Erythroblast (primary cell): ENCODE results near the gene CDKN2AIPNL.

Experiments used
- DNase-seq, 2 experiments: peaks; one replicate each; lab custom pipeline; 2025; lab: John Stamatoyannopoulos, UW
- GATA1 ChIP-seq: IDR thresholded peaks from 2 replicates; pipeline ENCODE4 v1.6.1; 2011; ENCODE audit warnings: low read depth, mild to moderate bottlenecking, control low read depth, low read length, moderate library complexity
- POLR2A ChIP-seq: IDR thresholded peaks from 2 replicates; pipeline ENCODE4 v1.6.1; 2011; ENCODE audit warnings: mild to moderate bottlenecking, low read length

The CDKN2AIPNL gene

GRCh38 chr5:134447815-134448520 lies 36.3 kb upstream of the CDKN2AIPNL start:
- no peak for TF ChIP-seq POLR2A
- TF ChIP-seq GATA1 = no peak
- DNase-seq = no peak

GRCh38 chr5:134446938-134447337 lies 35.3 kb upstream of the CDKN2AIPNL start:
- TF ChIP-seq GATA1 (no peak), POLR2A (no peak)
- no peak for DNase-seq

GRCh38 chr5:134445856-134446818 lies 34.5 kb upstream of the CDKN2AIPNL start:
- no peak for DNase-seq
- no peak for TF ChIP-seq POLR2A
- TF ChIP-seq GATA1 = no peak

GRCh38 chr5:134444941-134445471 lies 33.3 kb upstream of the CDKN2AIPNL start:
- no peak for TF ChIP-seq GATA1
- no peak for TF ChIP-seq POLR2A
- no peak for DNase-seq

- TF ChIP-seq GATA1 (no peak), POLR2A (no peak)
- no peak for DNase-seq
Observed at GRCh38 chr5:134440201-134440755, 28.6 kb upstream of the CDKN2AIPNL start.

- no peak for TF ChIP-seq GATA1
- no peak for TF ChIP-seq POLR2A
- DNase-seq = no peak
Observed at GRCh38 chr5:134439210-134439654, 27.6 kb upstream of the CDKN2AIPNL start.

- no peak for TF ChIP-seq GATA1
- TF ChIP-seq POLR2A = no peak
- no peak for DNase-seq
Observed at GRCh38 chr5:134438721-134439123, 27.0 kb upstream of the CDKN2AIPNL start.

- peak; percentile 84 to 91 for DNase-seq
- no peak for TF ChIP-seq POLR2A
- TF ChIP-seq GATA1 = no peak
Observed at GRCh38 chr5:134437847-134438581, 26.3 kb upstream of the CDKN2AIPNL start.

- TF ChIP-seq POLR2A = peak; percentile 21
- no peak for TF ChIP-seq GATA1
- no peak for DNase-seq
Observed at GRCh38 chr5:134437340-134437846, 25.7 kb upstream of the CDKN2AIPNL start.

GRCh38 chr5:134436523-134437339 lies 25.1 kb upstream of the CDKN2AIPNL start:
- no peak for TF ChIP-seq POLR2A
- TF ChIP-seq GATA1 = no peak
- DNase-seq = peak; percentile 24 to 33

GRCh38 chr5:134435560-134435959 lies 23.9 kb upstream of the CDKN2AIPNL start:
- TF ChIP-seq POLR2A (no peak), GATA1 (no peak)
- peak in 1 of 2 experiments; percentile 13 for DNase-seq
